Parathyroid adenoma (tissue), 2 donors: ENCODE data around the gene KIR3DL1.
"Not testable (repeated sequence)": the region's sequence is repeated elsewhere in the genome, so short reads cannot be mapped to it uniquely, and the experiment has no call there.

Source experiments
- H2AFZ ChIP-seq: fragments of 300-600 bp; sonication (generic); one replicate; pipeline ENCODE4 v1.7.0; 2017; ENCODE audit warnings: antibody characterized with exemption, mild to moderate bottlenecking
- H3K27ac ChIP-seq: fragments of 300-600 bp; sonication (generic); one replicate; pipeline ENCODE4 v1.7.0; 2017
- H3K27me3 ChIP-seq: fragments of 300-600 bp; sonication (generic); one replicate; pipeline ENCODE4 v1.7.0; 2017; ENCODE audit warnings: low read length; ENCODE audit not compliant: control insufficient read depth, insufficient read depth
- H3K36me3 ChIP-seq: fragments of 300-600 bp; sonication (generic); one replicate; pipeline ENCODE4 v1.7.0; 2017; ENCODE audit warnings: low read length; ENCODE audit not compliant: control insufficient read depth, insufficient read depth
- H3K4me1 ChIP-seq: fragments of 300-600 bp; sonication (generic); one replicate; pipeline ENCODE4 v1.7.0; 2017; ENCODE audit warnings: control low read depth
- H3K4me2 ChIP-seq: fragments of 300-600 bp; sonication (generic); one replicate; pipeline ENCODE4 v1.7.0; 2017; ENCODE audit warnings: low read length
- H3K4me3 ChIP-seq: fragments of 300-600 bp; sonication (generic); one replicate; pipeline ENCODE4 v1.7.0; 2017; ENCODE audit warnings: low read depth, low read length
- H3K79me2 ChIP-seq: fragments of 300-600 bp; sonication (generic); one replicate; pipeline ENCODE4 v1.7.0; 2017; ENCODE audit warnings: control low read depth
- H3K9ac ChIP-seq: fragments of 300-600 bp; sonication (generic); one replicate; pipeline ENCODE4 v1.7.0; 2017; ENCODE audit warnings: mild to moderate bottlenecking
- H3K9me3 ChIP-seq: fragments of 300-600 bp; sonication (generic); one replicate; pipeline ENCODE4 v1.7.0; 2017; ENCODE audit warnings: low read length; ENCODE audit not compliant: control insufficient read depth
- CTCF ChIP-seq: fragments of 300-600 bp; sonication (generic); IDR thresholded peaks from one replicate; pipeline ENCODE4 v1.7.0; 2017; ENCODE audit warnings: antibody characterized with exemption, mild to moderate bottlenecking
- donor health status: primary hyperparathyroidism.

KIR3DL1 gene

DNA sequence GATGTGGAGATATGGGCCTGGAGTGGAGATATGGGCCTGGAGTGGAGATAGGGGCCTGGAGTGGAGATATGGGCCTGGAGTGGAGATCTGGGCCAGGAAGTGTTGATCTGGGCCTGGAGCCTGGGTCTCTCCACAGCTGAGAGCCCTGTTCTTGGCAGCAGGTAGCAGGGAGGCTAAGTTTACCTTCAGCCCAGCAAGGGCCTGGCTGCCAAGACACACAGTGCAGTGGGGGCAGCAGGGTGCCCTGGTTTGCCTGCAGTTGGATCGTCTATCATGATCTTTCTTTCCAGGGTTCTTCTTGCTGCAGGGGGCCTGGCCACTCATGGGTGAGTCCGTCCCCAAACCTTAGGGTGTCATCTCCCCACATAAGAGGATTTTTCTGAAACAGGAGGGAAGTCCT lies 34.7 kb downstream of the KIR3DL1 start:
- TF ChIP-seq CTCF = no peak
- H3K27ac ChIP-seq = no peak overlapping the region
- H3K79me2 ChIP-seq = no peaks in the 10 kb centered on the region
- H3K27me3 ChIP-seq = no peaks in the 10 kb centered on the region
- H3K36me3 ChIP-seq = no peaks in the 10 kb centered on the region
- H3K4me1 ChIP-seq = no peaks in the 10 kb centered on the region
- no peak overlapping the region for H3K4me2 ChIP-seq
- no peak overlapping the region for H3K4me3 ChIP-seq
- H2AFZ ChIP-seq = no peak overlapping the region
- H3K9ac ChIP-seq = no peak overlapping the region
- no peaks in the 10 kb centered on the region for H3K9me3 ChIP-seq

- Histone ChIP-seq H3K4me3 (no peak overlapping the region), H3K4me1 (no peaks in the 10 kb centered on the region), H3K79me2 (no peaks in the 10 kb centered on the region), H3K9me3 (no peaks in the 10 kb centered on the region), H3K9ac (no peak overlapping the region), H3K4me2 (no peak overlapping the region), H3K27me3 (no peaks in the 10 kb centered on the region), H3K27ac (no peak overlapping the region), H2AFZ (no peak overlapping the region), H3K36me3 (no peaks in the 10 kb centered on the region)
- TF ChIP-seq CTCF = no peak
Observed at GRCh38 chr19:54851353-54851752, 35.1 kb downstream of the KIR3DL1 start.

DNA sequence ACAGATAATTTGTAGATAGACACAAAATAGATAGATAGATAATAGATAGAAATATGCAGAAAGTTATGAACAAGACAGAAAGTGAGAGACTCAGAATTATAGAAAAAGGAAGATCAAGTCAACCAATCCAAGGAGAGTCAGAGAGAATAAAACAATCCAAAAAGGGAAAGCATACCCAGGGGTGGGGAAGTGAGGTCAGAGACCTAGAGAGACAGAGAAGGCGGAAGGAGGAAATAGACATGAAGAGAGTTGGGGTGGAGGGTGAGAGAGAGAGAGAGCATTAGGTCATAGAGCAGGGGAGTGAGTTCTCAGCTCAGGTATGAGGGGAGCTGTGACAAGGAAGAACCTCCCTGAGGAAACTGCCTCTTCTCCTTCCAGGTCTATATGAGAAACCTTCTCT lies 39.0 kb downstream of the KIR3DL1 start:
- H3K79me2 ChIP-seq, H2AFZ ChIP-seq, H3K4me1 ChIP-seq, H3K4me2 ChIP-seq, H3K36me3 ChIP-seq, H3K27ac ChIP-seq, H3K4me3 ChIP-seq, H3K9me3 ChIP-seq, H3K27me3 ChIP-seq, H3K9ac ChIP-seq: not testable (repeated sequence)

GRCh38 chr19:54858476-54858875 lies 42.2 kb downstream of the KIR3DL1 start:
- not testable (repeated sequence) for H2AFZ ChIP-seq, H3K27ac ChIP-seq, H3K4me2 ChIP-seq, H3K9ac ChIP-seq, H3K9me3 ChIP-seq, H3K4me1 ChIP-seq, H3K36me3 ChIP-seq, H3K79me2 ChIP-seq, H3K27me3 ChIP-seq, H3K4me3 ChIP-seq

DNA sequence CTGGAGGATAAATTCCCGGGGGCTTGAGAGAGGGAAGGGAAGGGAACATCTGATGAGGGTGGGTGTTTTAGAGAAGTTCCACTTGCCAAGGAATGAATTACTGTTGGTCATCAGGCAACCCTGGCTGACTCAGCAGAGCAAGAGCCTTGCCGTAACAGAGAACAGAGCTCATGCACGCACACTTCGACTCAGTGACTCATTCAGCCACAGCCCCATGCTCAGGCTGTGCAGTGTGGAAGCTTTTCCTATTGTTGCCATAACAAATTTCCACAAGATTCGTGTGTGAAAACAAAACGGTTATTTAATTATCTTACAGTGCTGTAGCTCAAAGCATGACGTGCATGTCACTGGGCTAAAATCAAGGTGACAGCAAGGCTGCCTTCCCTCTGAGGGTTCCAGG lies 43.2 kb downstream of the KIR3DL1 start:
- not testable (repeated sequence) for H3K9ac ChIP-seq, H2AFZ ChIP-seq, H3K4me2 ChIP-seq, H3K79me2 ChIP-seq, H3K27ac ChIP-seq, H3K4me3 ChIP-seq, H3K27me3 ChIP-seq, H3K9me3 ChIP-seq, H3K4me1 ChIP-seq, H3K36me3 ChIP-seq

GRCh38 chr19:54863459-54863858 lies 47.2 kb downstream of the KIR3DL1 start:
- H3K4me2 ChIP-seq, H3K4me1 ChIP-seq, H3K27ac ChIP-seq, H3K9ac ChIP-seq, H3K4me3 ChIP-seq, H3K27me3 ChIP-seq, H3K9me3 ChIP-seq, H3K36me3 ChIP-seq, H3K79me2 ChIP-seq, H2AFZ ChIP-seq: not testable (repeated sequence)

- H3K4me3 ChIP-seq = no peak overlapping the region
- H3K79me2 ChIP-seq = no peaks in the 10 kb centered on the region
- no peaks in the 10 kb centered on the region for H3K4me1 ChIP-seq
- no peak overlapping the region for H3K9ac ChIP-seq
- H2AFZ ChIP-seq = no peak overlapping the region
- no peak overlapping the region for H3K4me2 ChIP-seq
- no peaks in the 10 kb centered on the region for H3K27me3 ChIP-seq
- H3K9me3 ChIP-seq = no peaks in the 10 kb centered on the region
- no peak for TF ChIP-seq CTCF
- H3K36me3 ChIP-seq = no peaks in the 10 kb centered on the region
- H3K27ac ChIP-seq = no peak overlapping the region
Observed at GRCh38 chr19:54871696-54872095, 55.4 kb downstream of the KIR3DL1 start.
